Measurements from ENCODE around the gene PLEKHG4B.

The PLEKHG4B gene

GRCh38 chr5:181160-181559 lies 89.2 kb downstream of the PLEKHG4B start:
- no peaks in the 10 kb centered on the region for H3K36me3 ChIP-seq (replicated peaks)
- in situ Hi-C loops (cut with HindIII; ENCODE audit: low pct_ligation_motif_present, low sequenced_read_pairs) = no loop called here
- H3K4me3 ChIP-seq (ENCODE audit: low read depth, low read length) = no peak overlapping the region
- no peak overlapping the region for H3K27ac ChIP-seq
- no peaks in the 10 kb centered on the region for H3K27me3 ChIP-seq (replicated peaks)
- no peak for DNase-seq
- TF ChIP-seq CTCF (IDR thresholded peaks at IDR 0.05; ENCODE audit: low read depth, low read length, missing control alignments) = no peak

GRCh38 chr5:181566-181965 lies 89.6 kb downstream of the PLEKHG4B start:
- in situ Hi-C loops (cut with HindIII; ENCODE audit: low pct_ligation_motif_present, low sequenced_read_pairs) = no loop called here
- Histone ChIP-seq H3K27ac (no peak overlapping the region), H3K27me3 (replicated peaks) (no peaks in the 10 kb centered on the region), H3K36me3 (replicated peaks) (no peaks in the 10 kb centered on the region), H3K4me3 (ENCODE audit: low read depth, low read length) (no peak overlapping the region)
- no peak for TF ChIP-seq CTCF (IDR thresholded peaks at IDR 0.05; ENCODE audit: low read depth, low read length, missing control alignments)
- DNase-seq = no peak

GRCh38 chr5:182126-182525 lies 90.2 kb downstream of the PLEKHG4B start:
- in situ Hi-C loops (cut with HindIII; ENCODE audit: low pct_ligation_motif_present, low sequenced_read_pairs) = no loop called here
- Histone ChIP-seq H3K27me3 (replicated peaks) (no peaks in the 10 kb centered on the region), H3K4me3 (ENCODE audit: low read depth, low read length) (no peak overlapping the region), H3K27ac (no peak overlapping the region), H3K36me3 (replicated peaks) (no peaks in the 10 kb centered on the region)
- no peak for TF ChIP-seq CTCF (IDR thresholded peaks at IDR 0.05; ENCODE audit: low read depth, low read length, missing control alignments)
- no peak for DNase-seq

- in situ Hi-C loops (cut with HindIII; ENCODE audit: low pct_ligation_motif_present, low sequenced_read_pairs) = no loop called here
- Histone ChIP-seq H3K27me3 (replicated peaks) (no peaks in the 10 kb centered on the region), H3K4me3 (ENCODE audit: low read depth, low read length) (no peak overlapping the region), H3K36me3 (replicated peaks) (no peaks in the 10 kb centered on the region), H3K27ac (no peak overlapping the region)
- no peak for DNase-seq
- no peak for TF ChIP-seq CTCF (IDR thresholded peaks at IDR 0.05; ENCODE audit: low read depth, low read length, missing control alignments)
Observed at GRCh38 chr5:184471-184870, 92.5 kb downstream of the PLEKHG4B start.

- TF ChIP-seq CTCF (IDR thresholded peaks at IDR 0.05; ENCODE audit: low read depth, low read length, missing control alignments) = no peak
- Histone ChIP-seq H3K27ac (no peak overlapping the region), H3K27me3 (replicated peaks) (peaks cover 2% of the 10 kb centered on the region), H3K36me3 (replicated peaks) (no peaks in the 10 kb centered on the region), H3K4me3 (ENCODE audit: low read depth, low read length) (no peak overlapping the region)
- in situ Hi-C loops (cut with HindIII; ENCODE audit: low pct_ligation_motif_present, low sequenced_read_pairs) = no loop called here
- DNase-seq = no peak
Observed at GRCh38 chr5:185095-186070, 93.4 kb downstream of the PLEKHG4B start.

All from brain microvascular endothelial cell (primary cell).